ENCODE measurements around the gene SMIM17. TPM values are rescaled to one million over a fixed set of nuclear protein-coding genes. Genes with fewer than 3 reads are reported as not detected.

Gene SMIM17
- total and polyA plus RNA-seq, 2 of the 13 experiments (the other 11 are each of a cell fraction or from before 2014, with no cell fraction given) = 0.21 to 0.53 TPM

DNA sequence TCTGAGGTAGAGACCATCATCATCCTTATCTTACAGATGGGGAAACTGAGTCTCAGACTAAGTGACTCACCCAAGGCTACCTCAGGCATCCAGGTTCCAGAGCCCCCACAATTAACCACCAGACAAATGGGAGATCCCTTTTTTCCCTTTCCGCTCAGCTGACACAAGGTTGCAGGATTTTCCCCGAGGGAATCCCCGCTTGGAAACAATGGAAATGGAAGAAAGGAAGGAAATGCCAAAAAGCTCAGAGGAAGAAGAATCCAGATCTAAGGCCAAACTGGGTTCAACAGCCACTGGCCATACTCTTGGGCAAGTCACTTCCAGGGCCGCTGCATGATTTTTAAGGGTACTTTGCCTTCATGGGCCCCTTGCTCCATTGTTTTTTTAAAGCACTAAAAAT is 46.3 kb upstream of the SMIM17 start:
- no peak for FAIRE-seq
- POLR2A ChIA-PET = no interaction called here

DNA sequence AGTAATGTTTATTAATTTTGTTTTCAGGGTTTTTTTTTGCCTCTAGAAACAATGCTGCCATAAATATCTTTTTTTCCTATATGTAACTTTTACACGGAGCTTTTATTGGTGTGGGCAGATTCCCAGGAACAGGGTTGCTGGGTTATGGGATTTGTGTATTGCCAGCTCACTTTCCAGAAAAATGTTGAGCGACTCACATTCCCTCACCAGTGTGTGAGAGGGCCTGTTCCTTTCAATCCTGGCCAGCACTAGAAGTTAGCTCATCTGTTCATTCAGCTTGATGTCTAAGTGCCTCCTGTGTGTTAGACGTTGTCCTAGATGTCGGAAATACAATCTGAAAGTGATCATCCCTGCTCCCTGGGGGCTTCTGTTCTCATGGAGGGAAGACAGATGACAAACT is 45.3 kb upstream of the SMIM17 start:
- in situ Hi-C loops (cut with HindIII; ENCODE audit: extremely low pct_ligation_motif_present, low pct_unique_long_range_greater_than_20kb) = no loop called here
- FAIRE-seq (no peak), DNase-seq (ENCODE audit: low spot score) (no peak), ATAC-seq (no peak)
- H3K27ac ChIP-seq (ENCODE audit: extremely low read length, insufficient read depth, low read length) = no peak overlapping the region
- no peak overlapping the region for H3K4me2 ChIP-seq (ENCODE audit: low read depth, low read length)
- peaks cover 9% of the 10 kb centered on the region for H3K79me2 ChIP-seq (ENCODE audit: insufficient read depth, low read length)
- peaks cover 6% of the 10 kb centered on the region; the same call in 1 of the 2 replicates for H3K9me3 ChIP-seq (ENCODE audit: low read length)
- WGBS (ENCODE audit: low lambda C conversion rate) = 98% methylated on average over 4 of the region's 4 CpGs
- H3K27me3 ChIP-seq (ENCODE audit: control insufficient read depth in 1 of 2, insufficient read depth in 2 of 2, low read length in 2 of 2) = no peaks in the 10 kb centered on the region; a peak in 1 of 5 replicates
- intact Hi-C loops (cut with micrococcal nuclease; ENCODE audit: unreplicated experiment) = no loop called here
- no peak overlapping the region for H3K9ac ChIP-seq (ENCODE audit: insufficient read depth, low read depth, low read length)
- ChIA-PET POLR2A (no interaction called here), CTCF (ENCODE audit: low intra/inter-chr PET ratio, low total read pairs) (no interaction called here)
- peaks cover 0 to 2% of the 10 kb centered on the region in 2 experiments; a peak in 3 of 5 replicates for H3K36me3 ChIP-seq (replicated peaks in 1 of 2; ENCODE audit: control insufficient read depth in 1 of 2, insufficient read depth in 2 of 2, low read length in 2 of 2)
- peaks cover 17% of the 10 kb centered on the region for H3K4me1 ChIP-seq (ENCODE audit: insufficient read depth, low read length)
- H3K4me3 ChIP-seq (replicated peaks in 1 of 3; ENCODE audit: insufficient read depth in 1 of 3, low read depth in 2 of 3, low read length in 3 of 3) = no peak overlapping the region
- BruUV-seq (replicated peaks) = no TSS peak
- no peaks in the 10 kb centered on the region for H4K20me1 ChIP-seq (ENCODE audit: insufficient read depth, low read length)
- H2AFZ ChIP-seq (ENCODE audit: low read length) = no peak overlapping the region
- TF ChIP-seq, protein P1, sequence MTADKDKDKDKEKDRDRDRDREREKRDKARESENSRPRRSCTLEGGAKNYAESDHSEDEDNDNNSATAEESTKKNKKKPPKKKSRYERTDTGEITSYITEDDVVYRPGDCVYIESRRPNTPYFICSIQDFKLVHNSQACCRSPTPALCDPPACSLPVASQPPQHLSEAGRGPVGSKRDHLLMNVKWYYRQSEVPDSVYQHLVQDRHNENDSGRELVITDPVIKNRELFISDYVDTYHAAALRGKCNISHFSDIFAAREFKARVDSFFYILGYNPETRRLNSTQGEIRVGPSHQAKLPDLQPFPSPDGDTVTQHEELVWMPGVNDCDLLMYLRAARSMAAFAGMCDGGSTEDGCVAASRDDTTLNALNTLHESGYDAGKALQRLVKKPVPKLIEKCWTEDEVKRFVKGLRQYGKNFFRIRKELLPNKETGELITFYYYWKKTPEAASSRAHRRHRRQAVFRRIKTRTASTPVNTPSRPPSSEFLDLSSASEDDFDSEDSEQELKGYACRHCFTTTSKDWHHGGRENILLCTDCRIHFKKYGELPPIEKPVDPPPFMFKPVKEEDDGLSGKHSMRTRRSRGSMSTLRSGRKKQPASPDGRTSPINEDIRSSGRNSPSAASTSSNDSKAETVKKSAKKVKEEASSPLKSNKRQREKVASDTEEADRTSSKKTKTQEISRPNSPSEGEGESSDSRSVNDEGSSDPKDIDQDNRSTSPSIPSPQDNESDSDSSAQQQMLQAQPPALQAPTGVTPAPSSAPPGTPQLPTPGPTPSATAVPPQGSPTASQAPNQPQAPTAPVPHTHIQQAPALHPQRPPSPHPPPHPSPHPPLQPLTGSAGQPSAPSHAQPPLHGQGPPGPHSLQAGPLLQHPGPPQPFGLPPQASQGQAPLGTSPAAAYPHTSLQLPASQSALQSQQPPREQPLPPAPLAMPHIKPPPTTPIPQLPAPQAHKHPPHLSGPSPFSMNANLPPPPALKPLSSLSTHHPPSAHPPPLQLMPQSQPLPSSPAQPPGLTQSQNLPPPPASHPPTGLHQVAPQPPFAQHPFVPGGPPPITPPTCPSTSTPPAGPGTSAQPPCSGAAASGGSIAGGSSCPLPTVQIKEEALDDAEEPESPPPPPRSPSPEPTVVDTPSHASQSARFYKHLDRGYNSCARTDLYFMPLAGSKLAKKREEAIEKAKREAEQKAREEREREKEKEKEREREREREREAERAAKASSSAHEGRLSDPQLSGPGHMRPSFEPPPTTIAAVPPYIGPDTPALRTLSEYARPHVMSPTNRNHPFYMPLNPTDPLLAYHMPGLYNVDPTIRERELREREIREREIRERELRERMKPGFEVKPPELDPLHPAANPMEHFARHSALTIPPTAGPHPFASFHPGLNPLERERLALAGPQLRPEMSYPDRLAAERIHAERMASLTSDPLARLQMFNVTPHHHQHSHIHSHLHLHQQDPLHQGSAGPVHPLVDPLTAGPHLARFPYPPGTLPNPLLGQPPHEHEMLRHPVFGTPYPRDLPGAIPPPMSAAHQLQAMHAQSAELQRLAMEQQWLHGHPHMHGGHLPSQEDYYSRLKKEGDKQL (CRISPR knock-in tag; IDR thresholded peaks at IDR 0.05; ENCODE audit: low read depth) = no peak
- TF ChIP-seq ZNF335 (CRISPR knock-in tag; IDR thresholded peaks at IDR 0.05) (no peak), ARHGAP35 (CRISPR knock-in tag; IDR thresholded peaks at IDR 0.05; ENCODE audit: borderline replicate concordance) (no peak), REL (CRISPR knock-in tag; conservative IDR thresholded peaks at IDR 0.05) (no peak), SALL2 (CRISPR knock-in tag; IDR thresholded peaks at IDR 0.05) (no peak), TEAD2 (CRISPR knock-in tag; IDR thresholded peaks at IDR 0.05) (no peak), DPF2 (CRISPR knock-in tag; IDR thresholded peaks at IDR 0.05; ENCODE audit: borderline replicate concordance, low read depth) (no peak)
- TF ChIP-seq, protein P2, sequence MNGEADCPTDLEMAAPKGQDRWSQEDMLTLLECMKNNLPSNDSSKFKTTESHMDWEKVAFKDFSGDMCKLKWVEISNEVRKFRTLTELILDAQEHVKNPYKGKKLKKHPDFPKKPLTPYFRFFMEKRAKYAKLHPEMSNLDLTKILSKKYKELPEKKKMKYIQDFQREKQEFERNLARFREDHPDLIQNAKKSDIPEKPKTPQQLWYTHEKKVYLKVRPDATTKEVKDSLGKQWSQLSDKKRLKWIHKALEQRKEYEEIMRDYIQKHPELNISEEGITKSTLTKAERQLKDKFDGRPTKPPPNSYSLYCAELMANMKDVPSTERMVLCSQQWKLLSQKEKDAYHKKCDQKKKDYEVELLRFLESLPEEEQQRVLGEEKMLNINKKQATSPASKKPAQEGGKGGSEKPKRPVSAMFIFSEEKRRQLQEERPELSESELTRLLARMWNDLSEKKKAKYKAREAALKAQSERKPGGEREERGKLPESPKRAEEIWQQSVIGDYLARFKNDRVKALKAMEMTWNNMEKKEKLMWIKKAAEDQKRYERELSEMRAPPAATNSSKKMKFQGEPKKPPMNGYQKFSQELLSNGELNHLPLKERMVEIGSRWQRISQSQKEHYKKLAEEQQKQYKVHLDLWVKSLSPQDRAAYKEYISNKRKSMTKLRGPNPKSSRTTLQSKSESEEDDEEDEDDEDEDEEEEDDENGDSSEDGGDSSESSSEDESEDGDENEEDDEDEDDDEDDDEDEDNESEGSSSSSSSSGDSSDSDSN (CRISPR knock-in tag; IDR thresholded peaks at IDR 0.05) = no peak

More for the DNA sequence above, 46.3 kb upstream of the SMIM17 start:
- Histone ChIP-seq H3K4me1 (ENCODE audit: insufficient read depth, low read length) (peaks cover 17% of the 10 kb centered on the region), H3K79me2 (ENCODE audit: insufficient read depth, low read length) (peaks cover 9% of the 10 kb centered on the region), H3K4me3 (replicated peaks in 1 of 3; ENCODE audit: insufficient read depth in 1 of 3, low read depth in 2 of 3, low read length in 3 of 3) (no peak overlapping the region), H3K9me3 (ENCODE audit: low read length) (peaks cover 16% of the 10 kb centered on the region; the same call in 1 of the 2 replicates), H2AFZ (ENCODE audit: low read length) (no peak overlapping the region), H3K4me2 (ENCODE audit: low read depth, low read length) (0 out of 2 replicates have a peak overlapping the region, but pooled peaks have one; percentile 97), H3K27ac (ENCODE audit: extremely low read length, insufficient read depth, low read length) (no peak overlapping the region), H4K20me1 (ENCODE audit: insufficient read depth, low read length) (no peaks in the 10 kb centered on the region), H3K9ac (ENCODE audit: insufficient read depth, low read depth, low read length) (peak overlapping the region; percentile 85; the same call in 1 of the 2 replicates), H3K36me3 (replicated peaks in 1 of 2; ENCODE audit: control insufficient read depth in 1 of 2, insufficient read depth in 2 of 2, low read length in 2 of 2) (peaks cover 0 to 2% of the 10 kb centered on the region in 2 experiments; a peak in 2 of 5 replicates), H3K27me3 (ENCODE audit: control insufficient read depth in 1 of 2, insufficient read depth in 2 of 2, low read length in 2 of 2) (no peaks in the 10 kb centered on the region; a peak in 1 of 5 replicates)
- CTCF ChIA-PET (ENCODE audit: low intra/inter-chr PET ratio, low total read pairs) = no interaction called here
- TF ChIP-seq RFX5 (IDR thresholded peaks at IDR 0.05; ENCODE audit: low read depth, low read length) = no peak
- TF ChIP-seq JDP2 (CRISPR knock-in tag; IDR thresholded peaks at IDR 0.05; ENCODE audit: borderline replicate concordance) = no peak
- no peak for TF ChIP-seq ATF1 (CRISPR knock-in tag; IDR thresholded peaks at IDR 0.05)
- no peak for TF ChIP-seq RBAK (CRISPR knock-in tag; IDR thresholded peaks at IDR 0.05)
- no peak for TF ChIP-seq HNRNPL (IDR thresholded peaks at IDR 0.05; ENCODE audit: low read depth, low read length)
- intact Hi-C loops (cut with micrococcal nuclease; ENCODE audit: unreplicated experiment) = no loop called here
- ATAC-seq (no peak), DNase-seq (ENCODE audit: low spot score) (no peak)
- in situ Hi-C loops (cut with HindIII; ENCODE audit: extremely low pct_ligation_motif_present, low pct_unique_long_range_greater_than_20kb) = no loop called here
- WGBS (ENCODE audit: low lambda C conversion rate) = 70% methylated on average over 4 of the region's 4 CpGs
- no TSS peak for BruUV-seq (replicated peaks)

All from HepG2 (cell line).